Measurements from ENCODE around the gene LRRC51.
"Not testable (repeated sequence)": the region's sequence is repeated elsewhere in the genome, so short reads cannot be mapped to it uniquely, and the experiment has no call there.

Gene LRRC51

DNA sequence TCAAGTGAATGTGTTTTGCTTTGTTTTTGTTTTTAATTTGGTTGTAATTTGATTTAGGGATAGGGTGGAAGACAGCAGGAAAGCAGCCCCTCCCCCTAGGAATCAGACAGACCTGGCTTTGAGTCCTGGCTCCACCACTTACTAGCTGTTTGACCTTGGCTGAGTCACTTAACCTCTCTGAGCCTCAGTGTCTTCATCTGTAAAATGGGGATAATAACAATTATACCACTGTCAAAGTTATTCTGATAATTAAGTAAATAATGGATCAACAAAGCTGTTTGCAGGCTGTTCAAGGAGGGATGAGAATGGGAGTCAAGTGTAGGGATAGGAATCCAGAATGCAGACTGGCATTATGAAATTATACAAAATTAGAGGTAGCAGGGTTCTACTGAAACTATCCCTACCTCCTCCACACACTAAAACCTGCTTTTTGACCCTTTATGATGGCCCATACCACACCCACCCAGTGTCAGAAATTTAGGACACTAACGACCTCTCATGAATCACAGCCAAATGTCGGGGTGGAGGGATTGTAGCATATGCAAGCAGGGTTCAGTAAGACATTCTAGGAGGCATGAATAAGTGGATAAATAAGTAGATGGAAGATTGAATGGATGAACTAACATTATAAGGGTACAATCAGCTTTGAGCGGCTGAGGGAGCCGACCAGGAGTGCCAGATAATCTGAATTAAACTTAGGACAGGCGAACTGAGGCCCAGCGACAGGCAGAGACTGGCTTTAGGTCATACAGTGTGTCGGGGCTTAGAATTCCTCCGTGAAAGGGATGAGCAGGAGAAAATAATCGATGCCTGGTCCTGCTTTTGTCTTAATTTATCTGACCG is 30.9 kb downstream of the LRRC51 start:
- DNase-seq: no peak

DNA sequence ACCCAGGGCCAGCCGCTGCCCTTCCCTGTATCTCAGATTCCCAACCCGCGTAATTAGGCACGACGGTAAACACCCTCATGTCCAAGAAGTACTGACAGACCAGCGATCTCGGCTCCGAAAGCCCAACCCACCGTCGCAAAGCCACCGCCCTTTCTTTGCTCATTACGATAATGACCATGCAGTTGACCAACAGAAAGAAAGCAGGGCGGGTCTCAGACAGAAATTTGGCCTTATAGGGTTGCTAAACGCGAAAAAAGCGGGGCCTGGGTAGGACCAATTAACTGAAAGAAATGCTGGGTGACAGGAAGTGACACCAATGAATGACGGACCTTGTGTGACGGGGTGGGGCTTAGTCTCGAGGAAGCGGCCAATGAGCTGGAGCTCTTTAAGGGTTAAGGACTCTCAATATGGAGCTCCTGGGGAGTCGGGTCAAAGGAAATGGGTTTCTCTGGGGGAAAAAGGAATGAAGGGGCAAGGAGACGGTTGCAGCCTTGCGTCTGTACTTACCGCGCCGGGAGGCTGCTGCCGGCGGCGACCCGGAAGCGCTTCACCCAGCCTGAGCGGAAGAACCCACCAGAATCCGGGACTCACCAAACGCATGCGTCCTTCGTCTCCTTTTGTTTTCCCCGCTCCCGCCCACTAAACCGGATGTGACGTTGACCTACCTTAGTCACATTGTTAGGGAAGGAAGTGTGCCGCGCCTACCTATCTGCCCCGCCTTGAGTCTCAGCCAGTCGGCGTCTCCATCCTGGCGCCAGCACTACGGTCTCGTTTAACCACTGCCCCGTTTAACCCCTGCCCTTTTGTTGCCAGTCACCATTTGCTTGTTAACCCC is 31.7 kb downstream of the LRRC51 start, which contains the start of gene ANAPC15:
Gene ANAPC15, minus strand, starts transcription at position 553 of the 835 bp plus-strand sequence. CDS start 1,419 bp downstream, outside the sequence.
- DNase-seq: peak; percentile 99

DNA sequence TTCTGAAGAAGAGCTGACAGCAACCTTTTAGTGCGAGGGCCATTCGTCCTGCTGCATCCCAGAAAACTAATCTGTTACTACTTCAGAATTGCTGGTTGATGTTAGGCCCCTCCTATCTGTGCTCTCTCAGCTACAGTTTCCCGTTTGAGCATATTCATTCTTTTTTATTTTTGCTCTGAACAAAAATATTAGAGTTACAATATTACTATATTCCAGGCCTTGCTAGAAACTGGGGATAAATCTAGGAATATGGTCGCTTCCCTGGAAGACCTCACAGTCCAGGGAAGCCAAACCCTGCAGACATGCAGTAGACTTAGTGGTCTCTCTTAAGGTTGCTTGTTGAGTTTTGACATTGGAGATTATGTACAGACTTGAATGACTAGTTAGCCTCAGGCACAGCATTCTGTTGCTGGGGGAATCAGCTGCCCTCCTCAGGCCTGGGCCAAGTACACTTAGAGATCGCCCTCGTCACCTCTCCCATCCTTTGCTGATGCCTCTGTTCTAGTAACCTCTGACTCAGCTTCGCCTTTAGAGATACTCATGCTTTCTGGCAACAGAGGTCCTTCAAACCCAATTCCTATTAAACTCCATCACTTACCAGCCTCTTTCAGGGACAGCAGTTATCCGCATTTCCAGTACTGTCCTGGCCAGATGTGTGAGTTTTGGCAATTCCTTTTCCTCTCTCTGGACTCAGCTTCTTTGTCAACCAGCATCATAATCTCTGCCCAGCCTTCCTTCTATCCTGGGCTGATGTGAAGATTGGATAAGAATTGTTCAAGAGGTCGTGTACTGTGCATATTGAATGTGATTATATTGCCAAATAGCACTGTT is 32.5 kb downstream of the LRRC51 start:
- DNase-seq: no peak

DNA sequence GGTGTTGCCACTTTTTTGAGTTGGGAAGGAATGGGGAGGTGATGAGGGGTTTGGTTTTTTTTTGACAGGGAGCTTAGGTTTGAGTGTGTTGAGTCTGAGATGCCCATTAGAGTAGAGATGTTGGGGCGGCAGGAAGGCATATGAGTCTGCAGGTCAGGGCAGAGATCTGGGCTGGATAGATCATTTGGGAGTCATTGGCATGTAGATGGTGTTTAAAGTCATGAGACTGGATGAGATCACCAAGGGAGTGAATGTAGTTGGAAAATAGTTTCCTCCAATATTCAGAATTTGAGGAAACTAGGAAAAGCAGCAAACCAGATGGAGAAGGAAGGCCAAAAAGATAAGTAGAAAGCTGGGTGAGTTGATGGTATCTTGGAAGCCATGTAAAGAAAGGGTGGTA is 33.9 kb downstream of the LRRC51 start:
- no peak for DNase-seq

DNA sequence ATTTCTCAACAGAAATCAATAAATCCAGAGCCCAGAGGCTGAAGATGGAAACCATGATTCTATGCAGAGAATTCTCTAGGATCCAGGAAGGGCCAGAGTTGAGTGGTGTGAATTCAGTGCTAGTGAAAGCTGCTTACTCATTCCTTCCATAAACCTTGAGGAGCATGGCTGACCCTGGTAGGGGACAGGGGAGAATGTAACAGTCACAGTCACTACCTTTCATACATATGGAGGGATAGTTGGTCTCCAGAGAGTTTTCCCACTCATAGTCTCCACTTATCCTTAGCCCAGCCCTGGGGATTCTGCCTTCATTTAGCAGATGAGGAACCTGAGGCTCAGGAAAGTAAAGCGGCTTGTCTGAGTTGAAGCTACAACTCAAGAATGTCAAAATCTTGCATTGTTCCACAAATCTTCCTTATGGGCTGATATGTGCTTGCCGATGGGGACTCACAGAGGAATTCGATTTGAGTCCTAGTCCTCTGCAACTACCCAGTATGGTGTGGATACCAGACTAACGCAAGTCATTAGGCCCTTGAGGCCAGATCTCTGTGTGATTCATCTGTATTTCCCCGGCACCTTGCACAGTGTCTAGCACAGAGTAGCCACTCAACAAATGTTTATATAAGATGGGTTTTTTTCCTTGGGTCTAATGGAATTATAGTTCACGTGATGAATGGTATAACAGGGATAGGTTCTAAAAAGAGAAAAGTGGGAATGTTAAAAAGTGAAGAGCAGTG is 35.5 kb downstream of the LRRC51 start:
- no peak for DNase-seq

DNA sequence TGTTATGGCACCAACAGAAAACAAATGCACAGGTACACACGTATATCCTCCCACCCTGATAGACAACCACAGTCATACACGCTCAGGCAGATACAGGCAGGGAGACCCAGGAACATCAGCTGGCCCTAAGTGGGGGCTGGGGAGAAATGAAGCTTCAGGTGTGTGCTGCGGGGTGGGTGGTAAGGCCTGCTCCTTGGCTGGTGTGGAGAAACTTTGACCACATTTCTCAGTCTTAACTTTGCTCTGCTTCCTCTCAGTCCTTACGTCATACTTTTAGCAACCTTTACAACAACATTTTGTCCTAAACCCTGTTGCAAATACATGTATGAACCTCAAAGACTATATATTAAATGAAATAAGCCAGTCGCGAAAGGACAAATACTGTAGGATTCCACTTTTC is 38.5 kb downstream of the LRRC51 start:
- DNase-seq: no peak

DNA sequence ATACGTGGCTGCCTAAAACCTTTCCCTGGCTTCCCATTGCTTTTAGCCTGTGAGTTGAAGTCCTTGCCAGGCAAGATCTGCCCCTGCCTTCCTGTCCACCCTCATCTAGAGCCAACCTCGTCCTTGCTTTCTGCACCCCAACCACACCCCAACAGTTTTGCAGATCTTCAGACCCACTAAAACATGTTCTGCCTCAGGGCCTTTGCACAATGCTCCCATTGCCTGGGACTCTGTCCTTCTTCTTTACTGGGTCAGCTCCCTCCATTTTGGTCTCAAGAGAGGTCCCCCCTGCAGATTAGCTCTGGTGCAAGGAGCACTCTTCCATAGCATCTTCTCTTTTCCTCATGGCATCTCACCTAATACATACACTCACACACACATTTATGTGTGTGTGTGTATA is 40.3 kb downstream of the LRRC51 start:
- DNase-seq: no peak

DNA sequence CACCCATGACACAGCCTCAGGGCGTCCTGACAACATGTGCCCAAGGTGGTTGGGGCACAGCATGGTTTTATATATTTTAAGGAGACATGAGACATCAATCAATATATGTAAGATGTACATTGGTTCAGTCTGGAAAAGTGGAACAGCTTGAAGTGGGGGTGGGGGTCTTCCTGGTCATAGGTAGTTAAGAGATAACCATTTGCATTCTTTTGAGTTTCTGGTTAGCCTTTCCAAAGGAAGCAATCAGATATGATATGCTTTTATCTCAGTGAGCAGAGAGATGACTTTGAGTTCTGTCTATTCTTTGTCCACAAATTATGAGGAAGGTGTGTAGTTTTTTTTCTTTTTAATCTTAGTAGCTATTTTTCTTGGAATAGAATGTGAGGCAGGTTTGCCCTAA is 42.0 kb downstream of the LRRC51 start:
- no peak for DNase-seq

DNA sequence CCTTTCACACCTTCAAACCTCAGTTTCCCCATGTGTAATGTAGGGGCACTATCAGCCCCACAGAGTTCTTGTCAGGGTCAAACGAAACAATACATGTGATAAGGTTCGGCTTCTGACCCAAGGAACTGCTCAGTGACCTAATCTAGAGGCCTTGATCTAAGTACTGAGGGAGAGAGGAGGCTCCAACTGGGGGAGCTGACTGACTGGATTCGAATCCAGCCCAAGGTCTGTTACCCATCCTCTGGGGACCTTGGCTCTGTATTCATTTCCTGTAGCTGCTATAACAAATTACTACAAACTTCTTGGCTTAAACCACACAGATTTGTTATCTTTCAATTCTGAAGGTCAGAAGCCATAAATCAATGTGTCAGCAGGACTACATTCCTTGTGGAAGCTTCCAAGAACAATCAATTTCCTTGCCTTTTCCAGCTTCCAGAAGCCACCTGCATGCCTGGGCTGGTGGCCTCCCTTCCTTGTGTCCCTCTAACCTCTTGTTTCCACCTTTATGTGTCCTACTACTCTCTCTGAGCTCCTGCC is 42.5 kb downstream of the LRRC51 start:
- no peak for DNase-seq

DNA sequence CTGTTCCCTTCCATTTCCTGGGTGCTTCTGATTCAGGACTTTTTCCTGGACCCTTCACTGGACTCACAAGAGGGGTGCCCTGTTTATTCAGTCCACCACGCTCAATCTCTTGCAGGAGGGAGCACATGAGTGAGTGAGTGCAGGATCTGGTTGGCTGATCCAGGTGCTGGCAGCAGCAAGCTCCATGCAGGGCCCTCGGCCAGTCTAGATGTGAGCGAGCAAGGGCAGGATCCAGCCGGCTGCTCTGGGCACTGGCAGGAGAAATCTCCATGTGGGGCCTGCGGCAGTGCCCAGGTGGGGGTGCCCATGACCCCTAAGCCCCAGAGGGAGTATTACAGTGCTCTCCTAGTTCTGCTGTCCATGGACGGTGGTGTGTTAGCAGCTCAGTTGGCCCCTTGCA is 43.4 kb downstream of the LRRC51 start:
- DNase-seq: no peak

DNA sequence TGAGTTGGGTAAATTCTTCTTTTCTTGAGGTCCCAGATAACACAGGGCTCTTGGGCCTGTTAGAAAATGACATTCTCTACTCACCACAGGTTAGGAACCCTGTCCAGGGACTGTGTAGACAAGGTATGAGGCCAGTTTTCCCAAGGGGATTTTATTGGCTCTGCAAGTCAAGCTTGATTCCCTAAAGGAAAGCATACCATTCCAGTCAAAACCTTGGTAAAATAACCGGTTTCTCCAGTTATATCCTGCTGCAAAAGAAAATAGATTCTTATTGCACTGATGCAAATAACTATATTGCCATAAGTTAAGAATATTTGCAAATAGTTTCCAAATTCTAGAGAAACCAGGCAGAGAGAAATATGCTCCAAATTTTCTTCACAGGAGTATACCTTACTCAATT is 45.3 kb downstream of the LRRC51 start:
- no peak for DNase-seq

DNA sequence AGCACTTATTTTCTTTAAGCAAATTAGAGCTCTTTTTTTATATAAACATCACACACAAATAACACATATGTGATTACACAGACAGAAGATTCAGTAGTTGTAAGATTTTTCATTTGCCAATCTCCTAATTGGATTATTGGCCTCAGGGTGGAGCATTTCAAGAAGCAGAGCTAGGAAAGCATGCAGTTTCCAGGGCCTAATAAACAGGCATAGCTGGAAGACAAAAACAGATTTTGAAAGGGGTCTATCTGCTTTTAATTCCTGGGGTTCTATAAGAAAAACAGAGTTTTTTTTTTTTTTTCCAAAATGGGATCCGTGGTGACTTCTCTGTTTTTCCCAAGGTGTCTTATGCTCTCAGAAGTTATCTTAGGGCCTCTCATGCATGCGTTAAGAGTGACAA is 47.3 kb downstream of the LRRC51 start:
- no peak for DNase-seq

DNA sequence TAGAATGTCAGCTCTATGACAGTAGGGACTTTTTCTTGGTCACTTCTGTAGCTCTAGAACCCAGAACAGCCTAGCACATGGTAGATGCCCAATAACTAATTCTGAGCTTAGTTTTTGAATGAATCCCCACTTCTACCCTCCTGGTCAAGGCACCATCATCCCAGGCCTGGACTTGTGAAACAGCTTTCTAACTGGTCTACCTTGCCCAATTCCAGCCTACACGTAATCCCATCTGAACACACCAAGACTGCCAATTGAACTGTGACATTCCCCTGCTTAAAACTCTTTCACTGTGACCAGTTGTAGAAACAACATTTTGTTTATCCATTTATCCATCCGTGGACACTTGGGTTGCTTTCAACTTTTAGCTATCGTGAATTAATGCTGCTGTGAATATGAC is 48.7 kb downstream of the LRRC51 start:
- no peak for DNase-seq

DNA sequence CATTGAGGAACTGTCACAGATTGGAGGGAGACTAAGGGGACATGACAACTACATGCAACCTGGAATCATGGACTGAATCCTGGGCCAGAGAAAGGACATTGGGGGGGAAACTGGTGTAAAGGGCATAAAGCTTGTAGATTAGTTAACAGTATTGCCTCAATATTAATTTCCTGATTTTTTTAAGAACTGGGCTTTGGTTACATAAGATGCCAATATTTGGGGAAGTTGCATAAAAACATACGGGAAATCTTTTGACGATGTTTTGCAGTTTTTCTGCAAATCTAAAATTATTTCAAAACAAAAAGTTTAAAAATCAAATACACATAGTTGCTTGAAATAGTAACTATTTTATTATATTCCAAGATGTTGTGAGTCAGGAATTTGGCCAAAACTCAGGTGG is 52.0 kb downstream of the LRRC51 start:
- DNase-seq: no peak

DNA sequence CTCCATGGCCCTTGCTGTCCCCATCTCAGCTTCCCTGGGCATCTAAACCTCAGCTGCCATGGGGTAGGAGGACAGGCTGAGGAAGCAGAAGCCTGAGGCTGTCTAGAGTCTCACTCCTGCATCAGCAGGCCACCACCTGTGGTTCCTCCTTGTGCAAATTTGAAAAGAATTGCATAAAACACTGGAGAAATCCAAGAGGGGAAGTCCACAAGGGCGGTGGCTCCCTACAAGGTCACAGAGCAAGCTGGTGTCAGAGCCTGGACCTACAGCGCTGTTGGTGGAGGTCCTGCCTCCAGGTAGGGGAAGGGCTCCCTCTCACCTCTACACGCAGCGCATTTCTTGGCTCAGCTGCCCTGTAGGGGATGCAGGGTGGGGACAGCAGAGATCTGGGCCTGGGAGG is 54.8 kb downstream of the LRRC51 start, which contains the start of gene FOLR3:
Gene FOLR3, plus strand, starts transcription at position 253 of the 400 bp plus-strand sequence. CDS start 228 bp downstream, outside the sequence.
- DNase-seq: not testable (repeated sequence)

DNA sequence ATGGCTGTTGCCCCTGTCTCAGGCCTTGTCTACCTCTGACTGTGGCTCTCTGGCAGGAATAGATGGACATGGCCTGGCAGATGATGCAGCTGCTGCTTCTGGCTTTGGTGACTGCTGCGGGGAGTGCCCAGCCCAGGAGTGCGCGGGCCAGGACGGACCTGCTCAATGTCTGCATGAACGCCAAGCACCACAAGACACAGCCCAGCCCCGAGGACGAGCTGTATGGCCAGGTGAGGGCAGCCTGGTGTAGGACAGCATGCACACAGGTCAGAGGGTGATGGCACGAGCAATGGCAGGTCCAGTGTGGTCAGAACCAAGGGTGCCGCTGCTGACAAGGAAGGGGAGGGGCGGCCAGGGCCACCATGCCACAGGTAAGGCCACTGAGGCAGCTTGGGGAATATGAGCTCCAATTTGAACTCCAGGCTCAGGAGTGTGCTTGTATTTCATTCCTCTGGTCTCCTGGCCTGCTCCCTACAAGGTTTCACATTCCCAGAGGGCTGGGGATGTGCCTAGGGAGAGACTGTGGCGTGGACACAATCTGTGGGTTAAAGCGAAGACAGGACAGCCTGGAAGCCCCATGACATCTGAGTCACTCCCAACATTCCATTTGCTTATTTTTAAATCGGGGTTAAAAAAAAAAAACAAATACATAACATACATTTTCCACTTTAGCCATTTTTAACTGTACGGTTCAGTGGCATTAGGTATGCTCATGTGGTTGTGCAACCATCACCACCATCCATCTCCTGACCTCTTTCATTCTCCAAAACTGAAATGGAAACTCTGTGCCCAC is 55.4 kb downstream of the LRRC51 start:
- DNase-seq: no peak

DNA sequence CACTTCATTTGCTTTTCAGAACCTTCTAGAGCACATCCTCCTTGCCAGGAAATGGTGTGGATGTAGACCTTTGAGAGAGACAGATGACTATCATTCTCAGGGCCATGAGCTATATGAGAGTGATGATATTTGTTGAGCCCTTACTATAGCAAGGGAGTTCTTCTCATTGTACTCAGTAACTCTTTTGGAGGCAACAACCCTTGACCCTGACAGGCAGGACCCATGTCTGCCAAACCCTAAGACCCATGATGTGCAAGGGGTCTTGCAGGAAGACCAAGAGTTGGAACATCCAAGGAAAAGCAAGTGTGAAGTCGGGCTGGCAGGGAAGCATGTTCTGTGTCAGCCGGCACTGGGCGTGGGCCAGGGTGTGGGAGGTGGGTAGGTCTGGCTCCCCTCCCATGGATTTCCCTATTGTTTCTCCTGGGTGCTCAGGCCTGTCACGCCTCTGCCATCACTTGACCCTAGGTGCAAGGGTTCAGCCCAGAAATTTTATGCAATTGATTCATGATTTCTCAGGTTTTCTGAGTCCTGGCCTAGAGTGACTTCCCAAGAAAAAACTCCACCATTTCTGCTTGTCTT is 56.1 kb downstream of the LRRC51 start:
- no peak for DNase-seq

DNA sequence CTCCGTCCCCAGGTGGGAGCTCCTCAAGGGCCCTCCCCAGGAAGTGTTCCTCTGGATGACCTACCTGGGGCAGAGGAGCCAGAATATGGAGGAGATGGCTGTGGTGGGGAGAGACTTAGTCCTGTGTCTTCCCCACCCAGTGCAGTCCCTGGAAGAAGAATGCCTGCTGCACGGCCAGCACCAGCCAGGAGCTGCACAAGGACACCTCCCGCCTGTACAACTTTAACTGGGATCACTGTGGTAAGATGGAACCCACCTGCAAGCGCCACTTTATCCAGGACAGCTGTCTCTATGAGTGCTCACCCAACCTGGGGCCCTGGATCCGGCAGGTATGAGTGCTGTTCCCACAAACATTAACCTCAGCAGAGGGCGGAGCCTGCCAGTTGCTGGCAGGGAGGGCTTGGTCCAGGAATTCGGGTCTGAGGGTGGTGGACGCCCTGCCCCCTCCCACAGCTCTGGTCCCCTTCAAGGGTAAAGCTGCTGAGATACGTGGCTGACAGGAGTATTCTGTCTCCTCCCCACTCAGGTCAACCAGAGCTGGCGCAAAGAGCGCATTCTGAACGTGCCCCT is 58.3 kb downstream of the LRRC51 start:
- no peak for DNase-seq

DNA sequence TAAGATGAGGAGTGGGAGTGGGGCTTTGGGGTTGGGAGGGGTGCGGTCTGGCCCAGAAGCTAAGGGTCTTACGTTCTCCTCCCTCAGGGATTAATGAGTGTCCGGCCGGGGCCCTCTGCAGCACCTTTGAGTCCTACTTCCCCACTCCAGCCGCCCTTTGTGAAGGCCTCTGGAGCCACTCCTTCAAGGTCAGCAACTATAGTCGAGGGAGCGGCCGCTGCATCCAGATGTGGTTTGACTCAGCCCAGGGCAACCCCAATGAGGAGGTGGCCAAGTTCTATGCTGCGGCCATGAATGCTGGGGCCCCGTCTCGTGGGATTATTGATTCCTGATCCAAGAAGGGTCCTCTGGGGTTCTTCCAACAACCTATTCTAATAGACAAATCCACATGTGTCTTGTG is 58.9 kb downstream of the LRRC51 start:
- DNase-seq: no peak

DNA sequence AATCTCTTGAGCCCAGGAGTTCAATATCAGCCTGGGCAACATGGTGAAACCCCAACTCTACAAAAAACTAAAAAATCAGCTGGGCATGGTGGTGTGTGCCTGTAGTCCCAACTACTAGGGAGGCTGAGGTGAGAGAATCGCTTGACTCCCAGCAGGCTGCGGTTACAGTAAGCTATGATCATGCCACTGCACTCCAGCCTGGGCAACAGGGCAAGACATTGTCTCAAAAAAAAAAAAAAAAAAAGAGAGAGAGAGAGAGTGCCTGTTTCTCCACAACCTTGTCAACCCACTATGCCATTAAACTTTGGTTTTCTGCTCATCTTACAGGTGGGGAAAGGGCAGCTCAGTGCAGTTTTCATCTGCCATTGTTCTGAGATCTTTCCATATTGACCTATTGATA is 60.0 kb downstream of the LRRC51 start:
- no peak for DNase-seq
